Keratinocyte (primary cell): ENCODE results near the gene SLC25A23.

ENCODE experiments used
- CTCF ChIP-seq, 3 experiments: IDR thresholded peaks in 1 of 3; conservative IDR thresholded peaks in 1 of 3; optimal IDR thresholded peaks in 1 of 3; 2 replicates in 2 of 3; 3 replicates in 1 of 3; pipeline versions ENCODE3 to v1.5.1; 2011; ENCODE audit warnings: low read length in 3 of 3, mild to moderate bottlenecking in 3 of 3, moderate library complexity in 2 of 3, control low read depth in 1 of 3, inconsistent platforms in 1 of 3; ENCODE audit not compliant: insufficient read depth in 2 of 3; ENCODE audit errors: extremely low read depth in 1 of 3
- EZH2 ChIP-seq: IDR thresholded peaks from one replicate; pipeline ENCODE4 v1.6.1; 2012; ENCODE audit warnings: inconsistent platforms, mild to moderate bottlenecking, low read length, moderate library complexity

- peak in 1 of 3 experiments; percentile 38 for TF ChIP-seq CTCF (optimal IDR thresholded peaks at IDR 0.05 in 1 of 3, IDR thresholded peaks at IDR 0.05 in 1 of 3, conservative IDR thresholded peaks at IDR 0.05 in 1 of 3; ENCODE audit: extremely low read depth in 1 of 3, insufficient read depth in 2 of 3, low read length in 3 of 3)
- TF ChIP-seq EZH2 = no peak
These were observed 33.6 kb downstream of the SLC25A23 start for GRCh38 chr19:6425732-6426620.
